Activated naive CD4-positive, alpha-beta T cell treated with Interleukin-2 at 50 U/mL for 16 hours (primary cell): ENCODE data around the gene AIF1.

Source experiments
- DNase-seq: peaks from one replicate; pipeline ENCODE4 v3.0.0-alpha.2; 2020

AIF1 gene

GRCh38 chr6:31643818-31644454 is 28.9 kb downstream of the AIF1 start:
- no peak for DNase-seq

GRCh38 chr6:31645325-31645724 is 30.3 kb downstream of the AIF1 start:
- DNase-seq, result no peak

- DNase-seq, result no peak
Observed at GRCh38 chr6:31651602-31652191, 36.7 kb downstream of the AIF1 start.

GRCh38 chr6:31652925-31653724 is 38.1 kb downstream of the AIF1 start:
- DNase-seq, result peak; percentile 89

GRCh38 chr6:31654574-31655348 is 39.7 kb downstream of the AIF1 start:
- no peak for DNase-seq

GRCh38 chr6:31655349-31656237 is 40.6 kb downstream of the AIF1 start, which contains the start of gene APOM:
TSS of gene APOM (plus strand) at chr6:31655894. CDS start at chr6:31655967, 73 bp downstream.
- no peak for DNase-seq

- peak; percentile 21 for DNase-seq
Observed at GRCh38 chr6:31657406-31658157, 42.5 kb downstream of the AIF1 start.

- no peak for DNase-seq
Observed at GRCh38 chr6:31658158-31658688, 43.2 kb downstream of the AIF1 start.

- no peak for DNase-seq
Observed at GRCh38 chr6:31658983-31659648, 44.1 kb downstream of the AIF1 start.

GRCh38 chr6:31659649-31660380 is 44.8 kb downstream of the AIF1 start:
- peak; percentile 34 for DNase-seq

GRCh38 chr6:31660381-31661261 is 45.6 kb downstream of the AIF1 start, which contains the start of gene C6orf47:
TSS of gene C6orf47 (minus strand) at chr6:31660778. CDS start at chr6:31659947, 831 bp downstream.
- peak; percentile 73 for DNase-seq

GRCh38 chr6:31661262-31662123 is 46.5 kb downstream of the AIF1 start:
- DNase-seq, result no peak

GRCh38 chr6:31662124-31662723 is 47.2 kb downstream of the AIF1 start:
- no peak for DNase-seq

GRCh38 chr6:31663126-31663960 is 48.3 kb downstream of the AIF1 start:
- no peak for DNase-seq

GRCh38 chr6:31663961-31664789 is 49.1 kb downstream of the AIF1 start:
- peak; percentile 6 for DNase-seq
